Middle frontal gyrus (tissue), 1 donor: ENCODE results near the gene MB21D2.
"Not testable (repeated sequence)": the region's sequence is repeated elsewhere in the genome, so short reads cannot be mapped to it uniquely, and the experiment has no call there.

Source experiments
- DNase-seq: peaks from one replicate; pipeline ENCODE4 v3.0.0-alpha.2; 2015; ENCODE audit warnings: low spot score; ENCODE audit errors: extremely low spot score

The MB21D2 gene, protein sequence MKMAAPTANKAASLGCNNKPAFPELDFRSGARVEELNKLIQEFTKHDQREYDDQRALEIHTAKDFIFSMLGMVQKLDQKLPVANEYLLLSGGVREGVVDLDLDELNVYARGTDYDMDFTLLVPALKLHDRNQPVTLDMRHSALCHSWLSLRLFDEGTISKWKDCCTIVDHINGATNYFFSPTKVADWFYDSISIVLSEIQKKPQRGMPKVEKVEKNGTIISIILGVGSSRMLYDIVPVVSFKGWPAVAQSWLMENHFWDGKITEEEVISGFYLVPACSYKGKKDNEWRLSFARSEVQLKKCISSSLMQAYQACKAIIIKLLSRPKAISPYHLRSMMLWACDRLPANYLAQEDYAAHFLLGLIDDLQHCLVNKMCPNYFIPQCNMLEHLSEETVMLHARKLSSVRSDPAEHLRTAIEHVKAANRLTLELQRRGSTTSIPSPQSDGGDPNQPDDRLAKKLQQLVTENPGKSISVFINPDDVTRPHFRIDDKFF

DNA sequence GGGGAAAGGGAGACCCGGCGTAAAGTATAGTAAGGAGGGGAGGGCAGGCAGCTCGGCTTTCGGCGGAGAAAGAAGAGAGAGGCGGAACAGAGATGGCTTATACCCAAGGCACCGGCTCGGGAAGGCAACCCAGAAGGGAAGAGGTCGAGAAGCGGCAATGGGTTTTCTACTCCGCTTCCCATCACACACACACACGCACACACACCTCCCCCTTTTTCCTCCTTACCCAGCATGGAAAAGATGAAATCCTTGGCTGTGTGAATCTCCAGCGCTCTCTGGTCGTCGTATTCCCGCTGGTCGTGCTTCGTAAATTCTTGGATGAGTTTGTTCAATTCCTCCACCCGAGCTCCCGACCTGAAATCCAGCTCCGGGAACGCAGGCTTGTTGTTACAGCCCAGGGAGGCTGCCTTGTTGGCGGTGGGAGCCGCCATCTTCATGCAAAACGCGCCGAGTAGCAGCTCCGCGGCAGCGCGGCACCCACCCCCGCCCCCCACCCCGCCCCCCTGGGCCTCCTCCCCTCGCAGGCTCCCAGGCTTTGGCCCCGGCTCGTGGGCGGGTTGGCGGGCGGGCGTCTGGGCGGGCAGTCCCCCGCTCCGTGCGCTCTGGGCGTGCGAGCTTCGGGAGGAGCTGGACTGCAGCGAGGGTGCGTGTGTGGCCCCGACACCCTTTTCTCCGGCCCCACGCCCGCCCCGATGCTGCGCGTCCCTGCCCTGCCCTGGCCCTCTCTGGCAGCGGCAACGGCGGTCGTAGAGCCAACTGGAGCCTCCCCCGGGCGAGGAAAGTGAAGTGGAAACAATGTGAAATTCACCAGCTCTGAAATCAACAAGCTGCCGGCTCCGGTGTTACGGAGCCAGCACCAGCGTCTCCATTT is at the start of gene MB21D2:
TSS of gene MB21D2 (minus strand) at position 453 of the 871 bp plus-strand sequence. CDS start at position 437, 16 bp downstream.
- peak; percentile 65 for DNase-seq

DNA sequence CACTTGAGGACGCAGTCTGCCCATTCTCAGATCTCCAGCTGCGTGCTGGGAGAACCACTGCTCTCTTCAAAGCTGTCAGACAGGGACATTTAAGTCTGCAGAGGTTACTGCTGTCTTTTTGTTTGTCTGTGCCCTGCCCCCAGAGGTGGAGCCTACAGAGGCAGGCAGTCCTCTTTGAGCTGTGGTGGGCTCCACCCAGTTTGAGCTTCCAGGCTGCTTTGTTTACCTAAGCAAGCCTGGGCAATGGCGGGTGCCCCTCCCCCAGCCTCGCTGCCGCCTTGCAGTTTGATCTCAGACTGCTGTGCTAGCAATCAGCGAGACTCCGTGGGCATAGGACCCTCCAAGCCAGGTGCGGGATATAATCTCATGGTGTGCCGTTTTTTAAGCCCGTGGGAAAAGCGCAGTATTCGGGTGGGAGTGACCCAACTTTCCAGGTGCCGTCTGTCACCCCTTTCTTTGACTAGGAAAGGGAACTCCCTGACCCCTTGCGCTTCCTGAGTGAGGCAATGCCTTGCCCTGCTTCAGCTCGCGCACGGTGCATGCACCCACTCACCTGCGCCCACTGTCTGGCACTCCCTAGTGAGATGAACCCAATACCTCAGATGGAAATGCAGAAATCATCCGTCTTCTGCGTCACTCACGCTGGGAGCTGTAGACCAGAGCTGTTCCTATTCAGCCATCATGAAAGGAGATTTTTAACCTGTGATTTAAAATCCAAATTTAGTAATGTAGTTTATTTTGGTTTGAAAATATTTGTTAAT is 47.5 kb upstream of the MB21D2 start:
- DNase-seq = not testable (repeated sequence)

DNA sequence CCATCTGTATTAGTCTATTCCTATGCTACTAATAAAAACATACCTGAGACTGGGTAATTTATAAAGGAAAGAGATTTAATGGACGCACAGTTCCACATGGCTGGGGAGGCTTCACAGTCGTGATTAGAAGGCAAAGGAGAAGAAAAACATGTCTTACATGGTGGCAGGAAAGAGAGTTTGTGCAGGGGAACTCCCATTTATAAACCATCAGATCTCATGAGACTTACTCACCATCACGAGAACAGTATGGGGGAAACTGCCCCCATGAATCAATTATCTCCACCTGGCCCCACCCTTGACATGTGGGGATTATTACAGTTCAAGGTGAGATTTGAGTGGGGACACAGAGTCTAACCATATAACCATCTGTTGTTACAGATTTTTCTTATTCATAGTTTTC is 42.1 kb upstream of the MB21D2 start:
- DNase-seq = no peak

DNA sequence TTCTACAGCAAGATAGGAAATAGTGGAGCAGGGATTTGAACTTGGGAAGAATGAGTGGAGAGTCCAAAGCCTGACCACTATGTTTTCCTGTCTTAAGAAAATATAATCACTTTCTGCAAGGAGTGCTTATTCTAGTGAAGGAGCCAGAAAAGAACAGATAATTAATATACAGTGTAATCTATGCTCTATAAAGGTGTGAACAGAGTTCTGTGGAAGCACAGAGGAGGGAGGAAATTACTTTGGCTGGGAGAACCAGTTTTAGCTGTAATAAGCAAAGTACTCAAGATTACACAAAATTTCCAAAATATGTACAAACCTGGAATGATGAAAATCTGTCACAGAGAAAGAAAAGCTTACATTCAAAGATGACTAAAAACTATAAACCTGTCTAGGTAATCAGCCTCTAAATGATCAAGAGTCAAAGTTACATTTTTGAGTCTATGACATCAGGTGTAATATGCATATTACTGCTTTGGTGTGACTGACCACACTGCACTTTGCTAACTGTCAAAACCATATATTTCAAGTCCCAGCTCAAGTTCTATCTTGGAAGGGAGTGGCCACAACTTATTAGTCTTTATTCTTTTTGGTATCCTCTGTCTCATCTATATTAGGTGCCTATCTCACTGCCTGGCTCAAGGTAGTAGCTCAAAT is 40.7 kb upstream of the MB21D2 start:
- no peak for DNase-seq

DNA sequence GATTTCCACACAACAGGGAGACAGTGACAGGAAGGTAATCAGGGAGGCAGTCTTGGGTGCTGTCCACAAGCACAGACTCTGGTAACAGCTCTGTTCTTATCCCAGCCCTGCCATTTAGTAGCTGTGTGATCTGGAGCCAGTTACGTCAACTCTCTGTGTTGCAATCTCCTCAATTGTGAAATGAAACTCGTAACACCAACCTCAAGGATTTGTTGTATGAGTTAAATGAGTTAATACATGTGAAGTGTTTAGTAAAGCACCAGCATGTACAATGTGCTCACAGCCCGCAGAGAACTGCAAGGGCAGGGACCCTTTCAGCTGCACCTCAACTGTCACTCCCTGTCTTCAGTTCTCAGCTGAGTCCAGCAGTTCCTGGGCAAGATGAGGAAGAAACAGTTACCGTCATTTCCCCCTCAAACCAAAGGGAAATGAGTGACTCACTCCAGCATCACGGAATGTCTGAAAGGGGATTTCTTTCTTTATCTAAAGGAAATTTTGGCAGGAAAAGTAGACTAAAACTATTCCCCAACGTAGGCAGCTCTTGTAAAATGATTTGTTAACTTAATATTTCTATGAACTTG is 39.9 kb upstream of the MB21D2 start:
- no peak for DNase-seq

DNA sequence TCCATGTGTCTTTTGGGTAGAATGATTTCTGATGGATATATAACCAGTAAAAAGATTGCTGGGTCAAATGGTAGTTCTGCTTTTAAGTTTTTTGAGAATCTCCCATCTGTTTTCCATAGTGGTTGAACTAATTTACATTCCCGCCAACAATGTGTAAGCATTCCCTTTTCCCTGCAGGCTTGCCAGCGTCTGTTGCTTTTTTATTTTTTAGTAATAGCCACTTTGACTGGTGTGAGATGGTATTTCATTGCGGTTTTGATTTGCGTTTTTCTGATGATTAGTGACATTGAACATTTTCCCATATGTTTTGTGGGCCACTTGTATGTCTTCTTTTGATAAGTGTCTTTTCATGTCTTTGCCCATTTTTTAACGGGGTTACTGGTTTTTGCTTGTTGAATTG is 36.3 kb upstream of the MB21D2 start:
- no peak for DNase-seq

DNA sequence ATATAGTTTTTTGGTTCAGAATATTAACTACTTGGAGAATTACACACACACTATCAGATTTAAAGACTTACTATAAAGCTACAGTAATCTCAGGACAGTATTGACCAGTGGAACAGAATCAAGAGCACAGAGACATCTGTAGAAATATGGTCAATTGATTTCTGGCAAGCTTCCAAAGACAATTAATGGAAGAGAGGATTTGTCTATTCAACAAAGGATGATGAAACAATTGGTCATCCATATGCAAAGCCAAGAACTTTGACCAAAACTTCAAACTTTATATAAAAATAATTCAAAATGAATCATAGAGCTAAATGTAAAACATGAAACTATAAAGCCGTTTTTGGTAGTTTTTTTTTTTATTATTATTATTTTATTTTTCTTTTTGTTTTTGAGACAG is 29.8 kb upstream of the MB21D2 start:
- DNase-seq = no peak

DNA sequence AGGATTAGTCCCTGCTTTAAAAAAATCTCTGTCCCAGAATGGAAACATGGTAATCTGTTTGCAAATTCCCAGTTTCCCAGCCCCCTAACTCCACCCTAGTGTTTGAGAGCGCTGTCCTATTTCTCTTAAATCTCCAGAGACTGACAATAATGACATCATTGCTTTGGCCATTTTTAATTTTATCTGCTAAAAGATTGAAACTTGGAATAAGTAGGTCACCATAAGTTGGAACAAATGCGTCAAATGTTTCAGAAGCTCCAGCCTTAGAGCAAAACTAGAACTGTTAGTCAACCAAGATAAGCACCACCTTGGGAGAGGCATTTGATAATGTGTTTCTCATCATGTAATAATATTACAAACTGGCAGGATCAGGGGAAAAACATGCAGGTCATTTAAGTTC is 25.7 kb upstream of the MB21D2 start:
- no peak for DNase-seq

DNA sequence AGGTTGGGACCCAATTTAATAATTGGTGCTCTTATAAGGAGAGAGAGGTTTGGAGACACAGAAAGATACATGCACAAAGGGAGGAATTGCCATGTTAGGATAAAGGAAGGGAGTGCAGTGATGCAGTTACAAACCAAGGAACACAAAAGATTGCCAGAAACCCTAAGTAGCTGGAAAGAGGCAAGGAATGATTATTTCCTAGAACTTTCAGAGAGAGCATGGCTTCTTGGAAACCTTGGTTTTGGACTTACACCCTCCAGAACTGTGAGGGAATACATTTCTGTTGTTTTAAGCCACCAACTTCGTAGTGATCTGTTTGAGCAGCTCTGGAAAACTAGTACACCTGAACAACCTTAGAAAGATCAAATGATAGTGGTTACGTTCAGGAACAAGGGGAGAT is 25.0 kb upstream of the MB21D2 start:
- DNase-seq = no peak

DNA sequence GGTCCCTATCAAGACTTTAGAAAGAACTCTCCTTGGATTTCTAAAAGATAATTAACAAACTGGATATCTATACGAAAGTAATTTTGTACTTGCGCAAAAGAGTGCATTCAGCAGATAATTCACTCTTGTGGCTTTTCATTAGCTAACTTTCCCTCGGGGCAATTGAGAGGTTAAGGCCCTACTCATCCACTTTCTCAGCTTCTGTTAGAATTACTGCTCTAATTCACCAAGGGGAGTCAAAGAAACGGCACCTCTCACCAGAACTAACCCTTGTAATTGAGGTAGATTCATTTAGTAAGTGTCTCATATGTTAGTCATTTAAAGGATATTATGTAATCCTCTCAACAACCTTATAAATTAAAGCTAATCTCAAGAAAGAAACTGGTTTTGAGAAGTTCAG is 22.5 kb upstream of the MB21D2 start:
- no peak for DNase-seq

DNA sequence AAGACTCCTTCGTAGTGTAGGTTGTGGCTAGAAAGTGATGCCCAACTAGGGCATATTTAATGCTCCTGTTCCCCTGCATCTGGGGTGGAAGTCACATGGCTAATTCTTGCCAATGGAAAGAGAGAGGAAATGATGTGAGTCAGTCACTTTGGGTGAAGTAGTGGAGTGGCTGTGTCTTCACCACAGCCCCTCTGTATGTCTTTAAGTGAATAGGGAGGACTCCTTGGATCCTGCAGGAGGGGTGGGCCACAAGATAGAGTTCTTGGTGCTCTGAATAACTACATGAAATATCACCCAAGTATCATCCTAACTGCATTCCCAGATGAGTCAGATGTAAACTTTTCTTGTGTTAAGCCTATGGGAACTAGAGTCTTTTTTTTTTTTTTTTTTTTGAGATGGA is 17.8 kb upstream of the MB21D2 start:
- no peak for DNase-seq

DNA sequence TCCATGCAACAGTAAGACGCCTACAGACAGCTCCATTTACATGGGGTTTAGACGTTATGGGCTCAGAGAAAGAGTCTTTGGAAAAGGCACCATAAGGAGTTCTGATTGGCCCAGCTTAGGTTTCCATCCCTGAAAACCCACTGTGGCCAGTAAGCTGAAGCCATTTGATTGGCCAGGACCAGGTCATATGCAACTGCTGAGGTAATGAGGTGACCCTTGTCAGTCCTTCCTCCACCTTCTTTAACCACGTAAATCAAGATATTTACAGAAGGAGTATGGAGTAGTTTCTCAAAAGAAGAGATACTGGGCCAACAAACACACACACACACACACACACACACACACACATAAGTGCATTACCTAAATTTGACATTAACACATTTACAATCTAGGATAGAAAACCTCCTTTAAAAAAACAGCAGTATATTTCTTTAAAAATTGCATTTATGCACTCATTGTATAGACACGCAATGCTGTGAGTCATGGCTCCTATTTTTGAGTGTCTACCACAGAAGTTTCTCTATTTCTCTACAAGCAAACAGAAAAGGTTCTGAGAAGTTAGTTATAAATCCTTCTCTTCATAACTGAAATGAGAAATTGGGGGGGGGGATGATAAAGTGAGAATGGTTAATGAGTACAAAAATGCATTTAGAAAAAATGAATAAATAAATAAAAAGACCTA is 16.3 kb upstream of the MB21D2 start:
- DNase-seq = no peak

DNA sequence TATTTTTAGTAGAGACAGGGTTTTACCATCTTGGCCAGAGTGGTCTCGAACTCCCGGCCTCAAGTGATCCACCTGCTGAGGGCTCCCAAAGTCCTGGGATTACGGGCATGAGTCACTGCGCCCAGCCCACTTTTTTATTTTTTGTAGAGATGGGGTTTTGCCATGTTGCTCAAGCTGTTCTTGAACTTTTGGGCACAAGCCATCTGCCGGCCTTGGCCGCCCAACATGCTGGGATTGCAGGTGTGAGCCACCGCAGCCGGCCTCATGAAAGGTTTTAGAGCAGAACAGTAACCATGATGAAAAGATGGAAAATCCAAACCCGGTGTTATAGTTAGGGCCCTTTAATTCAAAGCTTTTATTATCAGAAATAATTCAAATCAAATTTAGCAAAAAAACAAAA is 15.6 kb upstream of the MB21D2 start:
- DNase-seq = no peak

DNA sequence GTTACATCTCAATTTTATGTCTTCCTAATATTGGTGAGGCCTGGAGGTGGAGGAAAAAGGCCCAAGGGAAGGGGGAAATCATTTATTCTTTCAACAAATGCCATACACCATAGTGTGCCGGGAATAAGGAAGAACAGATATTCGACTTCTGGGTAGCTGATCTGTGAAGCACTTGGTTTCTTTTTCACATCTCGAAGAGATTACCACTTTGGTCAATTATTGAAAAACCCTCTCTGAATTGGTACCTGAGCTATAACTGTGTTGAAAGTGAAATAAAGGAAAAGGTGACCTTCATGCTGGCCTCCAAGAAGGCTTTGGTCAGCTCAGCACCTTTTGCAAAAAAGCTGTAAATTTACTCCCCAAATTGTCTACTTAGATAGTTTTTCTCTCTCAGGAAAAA is 14.2 kb upstream of the MB21D2 start:
- no peak for DNase-seq

DNA sequence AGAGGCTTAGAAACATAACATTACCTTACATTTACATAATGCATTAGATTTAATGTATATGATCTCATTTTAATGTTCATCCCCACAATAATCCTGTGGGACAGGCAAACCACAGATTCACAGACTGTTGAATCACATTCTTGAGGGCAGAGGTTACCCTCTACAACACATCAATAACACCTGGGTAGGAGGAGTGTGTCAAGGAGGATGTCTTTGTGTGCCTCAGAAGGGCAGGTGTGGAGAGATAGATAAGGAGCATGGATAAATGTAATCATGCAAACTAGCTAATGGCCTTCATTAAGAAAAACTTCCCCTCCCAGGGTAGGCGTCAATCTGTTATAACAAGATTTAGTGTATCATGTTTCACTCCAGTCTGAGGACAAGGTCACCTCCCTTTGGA is 12.9 kb upstream of the MB21D2 start:
- no peak for DNase-seq

DNA sequence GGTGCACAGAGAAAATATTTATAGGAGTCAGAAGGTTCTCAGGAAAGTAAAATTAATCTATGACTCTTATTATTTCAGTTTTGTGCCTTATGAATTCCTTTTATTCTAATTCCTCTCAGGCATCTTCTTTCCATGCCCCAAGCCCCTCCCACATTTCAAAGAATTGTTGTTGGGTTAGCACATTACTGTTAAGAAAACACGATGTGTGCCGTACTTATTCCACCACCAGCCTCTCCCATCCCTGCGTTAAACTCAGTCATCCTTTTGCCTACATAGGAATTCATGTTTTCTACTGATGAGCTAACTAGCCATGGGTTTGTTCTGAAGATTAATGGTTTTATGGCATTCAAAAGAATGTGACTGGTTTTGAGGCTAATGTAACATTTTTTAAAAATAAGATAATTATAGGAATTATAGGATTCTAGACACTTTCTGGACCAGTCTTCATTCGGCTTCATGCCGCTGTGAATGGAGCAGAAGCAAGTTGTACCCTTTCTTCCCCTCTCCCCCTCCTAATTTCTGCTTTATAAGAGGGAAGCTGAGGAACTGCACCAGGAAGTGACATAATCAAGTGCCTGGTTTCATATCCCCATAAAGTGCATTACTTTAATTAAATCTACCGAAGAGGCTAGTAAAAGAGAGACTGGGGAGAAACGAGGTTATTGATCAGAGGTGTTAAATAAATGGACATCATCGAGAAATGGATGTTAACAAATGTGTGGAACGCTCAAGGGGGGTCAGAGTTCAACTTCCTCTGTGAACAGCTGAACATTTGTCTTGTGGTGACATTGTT is 12.3 kb upstream of the MB21D2 start:
- DNase-seq = no peak

DNA sequence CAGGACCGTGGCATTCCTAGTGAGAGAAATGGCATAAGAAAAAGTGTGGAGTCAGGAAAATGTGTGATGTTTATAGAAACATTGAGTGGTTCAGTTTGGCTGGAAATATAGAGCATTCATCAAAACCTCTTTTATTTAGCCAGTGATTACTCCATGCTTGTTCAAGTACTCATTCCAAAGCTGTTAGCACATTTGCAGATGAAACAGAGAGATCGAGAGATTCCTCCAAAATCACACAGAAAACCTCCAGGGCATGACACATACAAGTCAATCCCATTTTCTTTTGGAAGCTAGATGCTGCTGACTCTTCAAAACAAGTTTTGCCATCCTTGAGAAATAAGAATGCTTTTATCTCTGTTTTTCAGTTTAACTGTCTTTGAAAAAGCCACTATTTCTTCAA is 11.5 kb upstream of the MB21D2 start:
- DNase-seq = no peak

DNA sequence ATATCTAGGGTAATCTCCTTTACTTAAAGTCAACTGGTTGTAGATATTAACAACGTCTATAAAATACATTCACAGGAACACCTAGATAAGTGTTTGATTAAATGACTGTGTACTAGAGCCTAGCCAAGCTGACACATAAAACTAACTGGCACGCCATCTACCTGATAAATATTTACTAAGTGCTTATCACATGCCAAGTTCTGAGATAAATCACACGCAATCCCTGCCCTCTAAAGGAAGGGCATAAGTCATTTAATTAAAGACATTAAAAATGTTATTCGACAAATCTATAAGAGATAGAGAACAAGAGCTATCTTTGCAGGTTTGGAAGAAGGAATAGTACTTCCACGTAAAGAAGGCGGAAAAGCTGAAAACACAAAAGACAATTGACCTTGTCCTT is 11.1 kb upstream of the MB21D2 start:
- DNase-seq = no peak

DNA sequence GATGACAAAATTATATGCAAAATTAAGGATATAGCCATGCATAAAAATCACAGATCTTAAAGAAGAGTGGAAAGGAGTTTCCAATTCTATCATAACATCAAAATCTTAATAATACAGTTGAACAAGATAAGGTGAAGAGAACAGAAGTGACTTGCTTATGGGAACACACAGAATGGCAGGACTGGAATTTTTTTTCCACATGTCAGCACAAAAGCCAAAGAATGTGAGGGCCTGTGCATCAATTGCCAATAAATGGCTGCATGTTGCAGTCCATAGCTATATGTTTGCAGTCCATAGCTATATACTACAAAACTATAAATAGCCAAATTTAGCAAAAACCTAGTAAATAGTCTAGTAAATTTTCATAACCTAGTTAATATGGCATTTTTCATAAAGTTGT is 10.4 kb upstream of the MB21D2 start:
- DNase-seq = no peak
